NCI-H2107 (cell line): ENCODE measurements around the gene GOT1.

Experiments used
- DNase-seq: peaks from one replicate; lab custom pipeline; 2025; lab: John Stamatoyannopoulos, UW

The GOT1 gene

GRCh38 chr10:99395750-99396445, 34.5 kb downstream of the GOT1 start:
- DNase-seq: no peak

- DNase-seq: peak; percentile 19
These were observed 35.5 kb downstream of the GOT1 start for GRCh38 chr10:99394761-99395386.

- peak; percentile 1 for DNase-seq
These were observed 36.2 kb downstream of the GOT1 start for GRCh38 chr10:99394256-99394655.

- no peak for DNase-seq
These were observed 36.7 kb downstream of the GOT1 start for GRCh38 chr10:99393683-99394082.

- DNase-seq: no peak
These were observed 37.4 kb downstream of the GOT1 start for GRCh38 chr10:99393036-99393435.

- DNase-seq: no peak
These were observed 39.1 kb downstream of the GOT1 start for GRCh38 chr10:99391346-99391745.

- no peak for DNase-seq
These were observed 40.5 kb downstream of the GOT1 start for GRCh38 chr10:99389729-99390480.

- no peak for DNase-seq
These were observed 42.9 kb downstream of the GOT1 start for GRCh38 chr10:99387541-99387940.

- DNase-seq: no peak
These were observed 43.4 kb downstream of the GOT1 start for GRCh38 chr10:99387071-99387470.

- DNase-seq: no peak
These were observed 48.2 kb downstream of the GOT1 start for GRCh38 chr10:99382176-99382575.

- no peak for DNase-seq
These were observed 55.0 kb downstream of the GOT1 start for GRCh38 chr10:99375426-99375825.

GRCh38 chr10:99374972-99375371, 55.5 kb downstream of the GOT1 start:
- no peak for DNase-seq

- DNase-seq: no peak
These were observed 55.9 kb downstream of the GOT1 start for GRCh38 chr10:99374526-99374925.

GRCh38 chr10:99372546-99373271, 57.7 kb downstream of the GOT1 start:
- no peak for DNase-seq

- DNase-seq: no peak
These were observed 59.4 kb downstream of the GOT1 start for GRCh38 chr10:99370993-99371392.

GRCh38 chr10:99369551-99369950, 60.9 kb downstream of the GOT1 start:
- no peak for DNase-seq

GRCh38 chr10:99369126-99369525, 61.3 kb downstream of the GOT1 start:
- no peak for DNase-seq

GRCh38 chr10:99368646-99369045, 61.8 kb downstream of the GOT1 start:
- DNase-seq: no peak

- no peak for DNase-seq
These were observed 63.8 kb downstream of the GOT1 start for GRCh38 chr10:99366666-99367065.

GRCh38 chr10:99365736-99366135, 64.7 kb downstream of the GOT1 start:
- no peak for DNase-seq

GRCh38 chr10:99365311-99365710, 65.1 kb downstream of the GOT1 start:
- no peak for DNase-seq

GRCh38 chr10:99364125-99364524, 66.3 kb downstream of the GOT1 start:
- DNase-seq: no peak

- no peak for DNase-seq
These were observed 69.5 kb downstream of the GOT1 start for GRCh38 chr10:99360934-99361333.
